Esophagus muscularis mucosa (tissue), 4 donors: ENCODE measurements around the gene DDX59.

ENCODE experiments used
- EP300 ChIP-seq: sonication (generic); formaldehyde crosslinking; IDR thresholded peaks from one replicate; pipeline ENCODE4 v1.6.1; 2017; ENCODE audit warnings: antibody characterized with exemption
- POLR2A ChIP-seq: fragments of 450-650 bp; IDR thresholded peaks from one replicate; pipeline ENCODE4 v1.6.1; 2017; ENCODE audit warnings: antibody characterized with exemption, moderate library complexity, mild to moderate bottlenecking, low read depth
- POLR2AphosphoS5 ChIP-seq, 2 donors: sonication (generic); formaldehyde crosslinking; IDR thresholded peaks; one replicate each; pipeline ENCODE4 v1.6.1; 2017; ENCODE audit warnings: antibody characterized with exemption in 2 of 2
- TF ChIP-seq, protein P1 (sequence below), 3 experiments: fragments of 200-600 bp in 2 of 3; fragments of 450-650 bp in 1 of 3; sonication (generic) in 2 of 3; IDR thresholded peaks; one replicate each; pipeline ENCODE4 v1.5.1; 2017 to 2019; ENCODE audit warnings: antibody characterized with exemption in 3 of 3, mild to moderate bottlenecking in 2 of 3, moderate library complexity in 1 of 3

DNA sequence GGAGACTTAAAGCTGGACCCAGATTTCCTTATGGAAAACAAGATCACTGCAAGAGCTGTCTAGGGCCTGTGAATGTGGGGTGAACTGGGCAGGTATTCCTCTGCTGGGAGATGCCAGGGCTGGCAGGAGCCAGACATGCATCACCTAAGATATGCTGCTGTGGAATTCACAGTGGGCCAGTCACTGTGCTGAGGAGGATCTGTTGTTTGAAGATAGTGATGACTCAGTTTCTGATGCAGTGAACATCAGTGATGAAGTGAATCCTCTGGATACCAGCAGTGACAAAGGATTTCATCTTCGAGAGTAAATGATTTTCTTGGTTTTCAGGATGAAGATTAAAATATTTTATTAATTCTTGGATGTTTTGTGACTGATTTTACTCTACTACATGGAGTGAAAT is 39.1 kb upstream of the DDX59 start:
- no peak for TF ChIP-seq POLR2AphosphoS5 (IDR thresholded peaks at IDR 0.05)
- TF ChIP-seq, protein P1, sequence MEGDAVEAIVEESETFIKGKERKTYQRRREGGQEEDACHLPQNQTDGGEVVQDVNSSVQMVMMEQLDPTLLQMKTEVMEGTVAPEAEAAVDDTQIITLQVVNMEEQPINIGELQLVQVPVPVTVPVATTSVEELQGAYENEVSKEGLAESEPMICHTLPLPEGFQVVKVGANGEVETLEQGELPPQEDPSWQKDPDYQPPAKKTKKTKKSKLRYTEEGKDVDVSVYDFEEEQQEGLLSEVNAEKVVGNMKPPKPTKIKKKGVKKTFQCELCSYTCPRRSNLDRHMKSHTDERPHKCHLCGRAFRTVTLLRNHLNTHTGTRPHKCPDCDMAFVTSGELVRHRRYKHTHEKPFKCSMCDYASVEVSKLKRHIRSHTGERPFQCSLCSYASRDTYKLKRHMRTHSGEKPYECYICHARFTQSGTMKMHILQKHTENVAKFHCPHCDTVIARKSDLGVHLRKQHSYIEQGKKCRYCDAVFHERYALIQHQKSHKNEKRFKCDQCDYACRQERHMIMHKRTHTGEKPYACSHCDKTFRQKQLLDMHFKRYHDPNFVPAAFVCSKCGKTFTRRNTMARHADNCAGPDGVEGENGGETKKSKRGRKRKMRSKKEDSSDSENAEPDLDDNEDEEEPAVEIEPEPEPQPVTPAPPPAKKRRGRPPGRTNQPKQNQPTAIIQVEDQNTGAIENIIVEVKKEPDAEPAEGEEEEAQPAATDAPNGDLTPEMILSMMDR (IDR thresholded peaks at IDR 0.05) = no peak
- no peak for TF ChIP-seq EP300
- no peak for TF ChIP-seq POLR2A
